SK-N-SH (cell line): Measurements from ENCODE around the gene CENPV.
A peak's percentile ranks its signal among the peaks of the same experiment; 100 is the strongest.

Experiments
- CTCF ChIP-seq: fragments of 200-600 bp; sonication (generic); IDR thresholded peaks from 2 replicates; pipeline ENCODE4 v1.6.1; 2017; ENCODE audit warnings: antibody characterized with exemption, mild to moderate bottlenecking, moderate library complexity
- EP300 ChIP-seq, 2 experiments: IDR thresholded peaks; 2 replicates each; pipeline versions ENCODE4 v1.4.0 to v1.6.1; 2012; ENCODE audit warnings: borderline replicate concordance in 1 of 2, low read depth in 1 of 2, low read length in 1 of 2
- IRF3 ChIP-seq: fragments of 150-350 bp; IDR thresholded peaks from 2 replicates; pipeline ENCODE4 v1.6.1; 2016; ENCODE audit warnings: mild to moderate bottlenecking, low read depth, low read length
- JUND ChIP-seq: IDR thresholded peaks from 2 replicates; pipeline ENCODE4 v1.4.0; 2012
- NRF1 ChIP-seq: IDR thresholded peaks from 2 replicates; pipeline ENCODE4 v1.6.1; 2012; ENCODE audit warnings: low read depth, mild to moderate bottlenecking, low read length
- POLR2AphosphoS5 ChIP-seq: IDR thresholded peaks from 2 replicates; pipeline ENCODE4 v1.6.1; 2012; ENCODE audit warnings: low read depth, low read length
- RCOR1 ChIP-seq: fragments of 150-350 bp; IDR thresholded peaks from 2 replicates; pipeline ENCODE4 v1.6.1; 2017; ENCODE audit warnings: antibody characterized with exemption, low read length
- SIN3A ChIP-seq: IDR thresholded peaks from 2 replicates; pipeline ENCODE4 v1.6.1; 2012; ENCODE audit warnings: low read depth, mild to moderate bottlenecking, low read length, moderate library complexity, borderline replicate concordance
- SMC3 ChIP-seq: IDR thresholded peaks from 2 replicates; pipeline ENCODE4 v1.6.1; 2012; ENCODE audit warnings: low read depth, low read length, improper control_type of control experiment
- TAF1 ChIP-seq: IDR thresholded peaks from 2 replicates; pipeline ENCODE4 v1.6.1; 2012; ENCODE audit warnings: low read depth, mild to moderate bottlenecking, low read length, moderate library complexity, borderline replicate concordance
- TEAD4 ChIP-seq: IDR thresholded peaks from 2 replicates; pipeline ENCODE4 v1.4.0; 2012; ENCODE audit warnings: mild to moderate bottlenecking, borderline replicate concordance; ENCODE audit not compliant: insufficient read depth
- TF ChIP-seq, protein P1 (sequence below): IDR thresholded peaks from 2 replicates; pipeline ENCODE4 v1.6.1; 2012; ENCODE audit warnings: mild to moderate bottlenecking, low read depth, low read length, moderate library complexity
- TF ChIP-seq, protein P2 (sequence below): IDR thresholded peaks from 2 replicates; pipeline ENCODE4 v1.4.0; 2012; ENCODE audit warnings: low read depth
- TF ChIP-seq, protein P3 (sequence below): IDR thresholded peaks from 2 replicates; pipeline ENCODE4; 2012

DNA sequence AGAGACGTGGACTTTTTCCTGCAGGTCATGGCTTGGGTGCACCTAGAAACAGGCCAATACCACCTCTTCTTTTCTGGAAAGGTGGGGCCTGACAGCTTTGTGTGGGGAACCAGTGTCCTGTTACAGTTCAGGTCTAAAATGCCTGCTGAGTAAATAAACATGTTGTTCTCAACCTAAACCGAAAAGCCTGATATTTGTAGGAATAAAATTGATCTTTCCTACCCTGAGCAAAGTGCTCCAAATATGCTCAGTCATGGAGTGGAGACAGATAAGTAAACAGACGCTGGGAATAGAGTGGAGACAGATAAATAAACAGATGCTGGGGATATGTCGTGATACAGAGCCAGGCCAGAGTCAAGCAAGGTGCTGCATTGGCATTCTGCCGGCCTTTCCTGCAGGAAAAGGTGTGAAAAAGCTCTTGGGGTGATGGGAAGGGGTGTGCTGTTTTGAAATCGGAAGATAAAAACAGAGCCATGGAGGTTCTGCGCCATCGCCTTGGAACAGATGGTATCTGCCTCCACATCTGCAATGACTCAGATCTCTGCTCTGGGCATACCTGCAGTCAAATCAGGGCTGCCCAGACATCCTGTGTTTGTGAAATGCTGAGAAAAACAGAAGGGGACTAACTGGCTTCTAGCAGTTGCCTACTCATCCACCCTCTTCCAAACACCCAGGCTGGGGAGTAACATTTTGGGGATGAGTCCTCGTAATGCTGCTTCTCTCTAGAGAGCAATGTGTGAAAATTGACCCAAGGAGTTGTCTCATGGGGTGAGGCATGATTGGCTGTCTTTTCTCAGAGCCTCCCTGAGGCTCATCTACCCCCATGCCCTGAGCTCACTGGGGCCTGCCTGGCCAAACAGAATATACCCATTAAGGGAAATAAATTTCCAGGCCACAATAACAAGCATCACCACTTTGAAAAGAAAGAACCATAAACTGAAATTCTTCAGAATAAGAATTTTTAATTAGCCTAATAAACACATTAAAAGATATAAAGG lies 45.3 kb upstream of the CENPV start:
- TF ChIP-seq CTCF, result no peak
- no peak for TF ChIP-seq SMC3
- TF ChIP-seq NRF1, result no peak
- TF ChIP-seq POLR2AphosphoS5, result no peak
- TF ChIP-seq TAF1, result no peak
- no peak for TF ChIP-seq JUND
- no peak for TF ChIP-seq TEAD4
- peak in 1 of 2 experiments; percentile 63; a peak in 1 of 4 replicates for TF ChIP-seq EP300 (IDR thresholded peaks at IDR 0.05; ENCODE audit: borderline replicate concordance in 1 of 2, low read depth in 1 of 2, low read length in 1 of 2)
- TF ChIP-seq SIN3A, result no peak
- TF ChIP-seq RCOR1, result peak; percentile 95
- TF ChIP-seq, protein P1, sequence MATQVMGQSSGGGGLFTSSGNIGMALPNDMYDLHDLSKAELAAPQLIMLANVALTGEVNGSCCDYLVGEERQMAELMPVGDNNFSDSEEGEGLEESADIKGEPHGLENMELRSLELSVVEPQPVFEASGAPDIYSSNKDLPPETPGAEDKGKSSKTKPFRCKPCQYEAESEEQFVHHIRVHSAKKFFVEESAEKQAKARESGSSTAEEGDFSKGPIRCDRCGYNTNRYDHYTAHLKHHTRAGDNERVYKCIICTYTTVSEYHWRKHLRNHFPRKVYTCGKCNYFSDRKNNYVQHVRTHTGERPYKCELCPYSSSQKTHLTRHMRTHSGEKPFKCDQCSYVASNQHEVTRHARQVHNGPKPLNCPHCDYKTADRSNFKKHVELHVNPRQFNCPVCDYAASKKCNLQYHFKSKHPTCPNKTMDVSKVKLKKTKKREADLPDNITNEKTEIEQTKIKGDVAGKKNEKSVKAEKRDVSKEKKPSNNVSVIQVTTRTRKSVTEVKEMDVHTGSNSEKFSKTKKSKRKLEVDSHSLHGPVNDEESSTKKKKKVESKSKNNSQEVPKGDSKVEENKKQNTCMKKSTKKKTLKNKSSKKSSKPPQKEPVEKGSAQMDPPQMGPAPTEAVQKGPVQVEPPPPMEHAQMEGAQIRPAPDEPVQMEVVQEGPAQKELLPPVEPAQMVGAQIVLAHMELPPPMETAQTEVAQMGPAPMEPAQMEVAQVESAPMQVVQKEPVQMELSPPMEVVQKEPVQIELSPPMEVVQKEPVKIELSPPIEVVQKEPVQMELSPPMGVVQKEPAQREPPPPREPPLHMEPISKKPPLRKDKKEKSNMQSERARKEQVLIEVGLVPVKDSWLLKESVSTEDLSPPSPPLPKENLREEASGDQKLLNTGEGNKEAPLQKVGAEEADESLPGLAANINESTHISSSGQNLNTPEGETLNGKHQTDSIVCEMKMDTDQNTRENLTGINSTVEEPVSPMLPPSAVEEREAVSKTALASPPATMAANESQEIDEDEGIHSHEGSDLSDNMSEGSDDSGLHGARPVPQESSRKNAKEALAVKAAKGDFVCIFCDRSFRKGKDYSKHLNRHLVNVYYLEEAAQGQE, result no peak
- no peak for TF ChIP-seq IRF3
- TF ChIP-seq, protein P2, sequence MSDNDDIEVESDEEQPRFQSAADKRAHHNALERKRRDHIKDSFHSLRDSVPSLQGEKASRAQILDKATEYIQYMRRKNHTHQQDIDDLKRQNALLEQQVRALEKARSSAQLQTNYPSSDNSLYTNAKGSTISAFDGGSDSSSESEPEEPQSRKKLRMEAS, result no peak
- TF ChIP-seq, protein P3, sequence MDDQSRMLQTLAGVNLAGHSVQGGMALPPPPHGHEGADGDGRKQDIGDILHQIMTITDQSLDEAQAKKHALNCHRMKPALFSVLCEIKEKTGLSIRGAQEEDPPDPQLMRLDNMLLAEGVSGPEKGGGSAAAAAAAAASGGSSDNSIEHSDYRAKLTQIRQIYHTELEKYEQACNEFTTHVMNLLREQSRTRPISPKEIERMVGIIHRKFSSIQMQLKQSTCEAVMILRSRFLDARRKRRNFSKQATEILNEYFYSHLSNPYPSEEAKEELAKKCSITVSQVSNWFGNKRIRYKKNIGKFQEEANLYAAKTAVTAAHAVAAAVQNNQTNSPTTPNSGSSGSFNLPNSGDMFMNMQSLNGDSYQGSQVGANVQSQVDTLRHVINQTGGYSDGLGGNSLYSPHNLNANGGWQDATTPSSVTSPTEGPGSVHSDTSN, result no peak
